ENCODE data around the gene FOXE3.

Gene FOXE3

GRCh38 chr1:47403321-47403910, 12.7 kb upstream of the FOXE3 start:
- H3K27me3 ChIP-seq (ENCODE audit: control insufficient read depth, insufficient read depth, low read length): peaks cover 13% of the 10 kb centered on the region
- H3K36me3 ChIP-seq (ENCODE audit: control insufficient read depth, insufficient read depth, low read length): no peaks in the 10 kb centered on the region
- no peaks in the 10 kb centered on the region for H3K9me3 ChIP-seq (ENCODE audit: control insufficient read depth, insufficient read depth, low read length)
- H3K27ac ChIP-seq (ENCODE audit: low read depth, low read length): no peak overlapping the region
- no peaks in the 10 kb centered on the region for H3K4me1 ChIP-seq (ENCODE audit: control insufficient read depth, insufficient read depth, low read length)
- H3K4me3 ChIP-seq (ENCODE audit: low read depth, low read length): no peak overlapping the region
- no peak overlapping the region for H3K9ac ChIP-seq (ENCODE audit: low read depth, low read length)

DNA sequence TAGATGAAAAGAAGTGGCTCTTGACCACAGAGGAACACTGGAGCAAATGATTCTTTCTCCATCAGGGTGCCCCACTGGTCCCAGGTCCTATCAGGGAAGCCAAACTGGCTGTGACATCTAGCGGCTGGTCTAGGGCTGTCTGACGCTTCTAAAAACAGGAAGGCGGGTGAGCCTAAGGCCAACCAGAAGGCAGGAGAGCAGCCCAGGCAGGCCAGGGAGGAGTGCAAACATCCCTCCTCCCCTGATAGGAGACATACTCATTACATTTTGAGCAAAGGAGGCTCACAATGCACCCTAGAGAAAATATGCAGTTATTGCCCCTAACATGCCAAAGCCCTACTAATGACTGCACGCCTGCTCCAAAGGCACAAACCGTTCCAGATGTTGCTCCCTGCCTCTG, 10.4 kb upstream of the FOXE3 start:
- H3K27me3 ChIP-seq (ENCODE audit: control insufficient read depth, insufficient read depth, low read length): peaks cover 20% of the 10 kb centered on the region
- H3K4me3 ChIP-seq (ENCODE audit: low read depth, low read length): no peak overlapping the region
- no peaks in the 10 kb centered on the region for H3K9me3 ChIP-seq (ENCODE audit: control insufficient read depth, insufficient read depth, low read length)
- no peak overlapping the region for H3K27ac ChIP-seq (ENCODE audit: low read depth, low read length)
- no peak overlapping the region for H3K9ac ChIP-seq (ENCODE audit: low read depth, low read length)
- H3K4me1 ChIP-seq (ENCODE audit: control insufficient read depth, insufficient read depth, low read length): no peaks in the 10 kb centered on the region
- H3K36me3 ChIP-seq (ENCODE audit: control insufficient read depth, insufficient read depth, low read length): no peaks in the 10 kb centered on the region

- no peaks in the 10 kb centered on the region for H3K36me3 ChIP-seq (ENCODE audit: control insufficient read depth, insufficient read depth, low read length)
- no peak overlapping the region for H3K4me3 ChIP-seq (ENCODE audit: low read depth, low read length)
- H3K9me3 ChIP-seq (ENCODE audit: control insufficient read depth, insufficient read depth, low read length): no peaks in the 10 kb centered on the region
- no peak overlapping the region for H3K27ac ChIP-seq (ENCODE audit: low read depth, low read length)
- no peak overlapping the region for H3K9ac ChIP-seq (ENCODE audit: low read depth, low read length)
- H3K27me3 ChIP-seq (ENCODE audit: control insufficient read depth, insufficient read depth, low read length): peaks cover 21% of the 10 kb centered on the region
- H3K4me1 ChIP-seq (ENCODE audit: control insufficient read depth, insufficient read depth, low read length): no peaks in the 10 kb centered on the region
These were observed 9.1 kb upstream of the FOXE3 start for GRCh38 chr1:47406966-47407365.

DNA sequence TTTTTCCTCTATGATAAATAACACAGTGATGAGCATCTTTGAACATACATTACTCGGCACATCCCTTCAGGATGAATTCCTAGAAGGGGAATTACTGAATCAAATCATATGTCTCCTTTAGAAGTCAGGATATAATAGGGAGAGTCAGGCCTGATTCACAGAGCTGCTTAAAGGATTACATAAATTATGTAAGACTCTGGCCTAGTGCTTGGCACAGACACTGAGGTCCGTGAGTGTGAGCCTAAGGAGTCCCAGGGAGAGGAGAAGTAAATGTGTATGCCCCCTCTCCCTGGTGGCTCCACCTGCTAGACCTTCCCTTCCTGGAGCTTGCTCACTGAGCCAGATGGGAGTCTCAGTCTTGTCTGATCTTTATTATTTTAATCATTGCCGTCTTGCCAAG, 8.6 kb upstream of the FOXE3 start:
- Histone ChIP-seq H3K27ac (ENCODE audit: low read depth, low read length) (no peak overlapping the region), H3K9me3 (ENCODE audit: control insufficient read depth, insufficient read depth, low read length) (no peaks in the 10 kb centered on the region), H3K36me3 (ENCODE audit: control insufficient read depth, insufficient read depth, low read length) (no peaks in the 10 kb centered on the region), H3K9ac (ENCODE audit: low read depth, low read length) (no peak overlapping the region), H3K27me3 (ENCODE audit: control insufficient read depth, insufficient read depth, low read length) (peaks cover 21% of the 10 kb centered on the region), H3K4me3 (ENCODE audit: low read depth, low read length) (no peak overlapping the region), H3K4me1 (ENCODE audit: control insufficient read depth, insufficient read depth, low read length) (no peaks in the 10 kb centered on the region)

- no peak overlapping the region for H3K4me3 ChIP-seq (ENCODE audit: low read depth, low read length)
- H3K36me3 ChIP-seq (ENCODE audit: control insufficient read depth, insufficient read depth, low read length): no peaks in the 10 kb centered on the region
- no peak overlapping the region for H3K27ac ChIP-seq (ENCODE audit: low read depth, low read length)
- peaks cover 30% of the 10 kb centered on the region for H3K27me3 ChIP-seq (ENCODE audit: control insufficient read depth, insufficient read depth, low read length)
- H3K9me3 ChIP-seq (ENCODE audit: control insufficient read depth, insufficient read depth, low read length): no peaks in the 10 kb centered on the region
- H3K9ac ChIP-seq (ENCODE audit: low read depth, low read length): no peak overlapping the region
- H3K4me1 ChIP-seq (ENCODE audit: control insufficient read depth, insufficient read depth, low read length): no peaks in the 10 kb centered on the region
These were observed 6.6 kb upstream of the FOXE3 start for GRCh38 chr1:47409311-47410067.

- H3K4me3 ChIP-seq (ENCODE audit: low read depth, low read length): no peak overlapping the region
- no peak overlapping the region for H3K9ac ChIP-seq (ENCODE audit: low read depth, low read length)
- no peak overlapping the region for H3K27ac ChIP-seq (ENCODE audit: low read depth, low read length)
- no peaks in the 10 kb centered on the region for H3K36me3 ChIP-seq (ENCODE audit: control insufficient read depth, insufficient read depth, low read length)
- no peaks in the 10 kb centered on the region for H3K9me3 ChIP-seq (ENCODE audit: control insufficient read depth, insufficient read depth, low read length)
- no peaks in the 10 kb centered on the region for H3K4me1 ChIP-seq (ENCODE audit: control insufficient read depth, insufficient read depth, low read length)
- H3K27me3 ChIP-seq (ENCODE audit: control insufficient read depth, insufficient read depth, low read length): peaks cover 36% of the 10 kb centered on the region
These were observed 6.0 kb upstream of the FOXE3 start for GRCh38 chr1:47410068-47410455.

- Histone ChIP-seq H3K27ac (ENCODE audit: low read depth, low read length) (no peak overlapping the region), H3K36me3 (ENCODE audit: control insufficient read depth, insufficient read depth, low read length) (no peaks in the 10 kb centered on the region), H3K9ac (ENCODE audit: low read depth, low read length) (no peak overlapping the region), H3K4me1 (ENCODE audit: control insufficient read depth, insufficient read depth, low read length) (no peaks in the 10 kb centered on the region), H3K27me3 (ENCODE audit: control insufficient read depth, insufficient read depth, low read length) (peaks cover 50% of the 10 kb centered on the region), H3K9me3 (ENCODE audit: control insufficient read depth, insufficient read depth, low read length) (no peaks in the 10 kb centered on the region), H3K4me3 (ENCODE audit: low read depth, low read length) (no peak overlapping the region)
These were observed 4.6 kb upstream of the FOXE3 start for GRCh38 chr1:47411436-47411835.

GRCh38 chr1:47412437-47412836, 3.6 kb upstream of the FOXE3 start:
- H3K9me3 ChIP-seq (ENCODE audit: control insufficient read depth, insufficient read depth, low read length): no peaks in the 10 kb centered on the region

GRCh38 chr1:47416319-47417169, 459 bp downstream of the FOXE3 start:
- Histone ChIP-seq H3K27me3 (ENCODE audit: control insufficient read depth, insufficient read depth, low read length) (peaks cover 83% of the 10 kb centered on the region), H3K4me1 (ENCODE audit: control insufficient read depth, insufficient read depth, low read length) (no peaks in the 10 kb centered on the region), H3K4me3 (ENCODE audit: low read depth, low read length) (peak overlapping the region; percentile 59), H3K27ac (ENCODE audit: low read depth, low read length) (no peak overlapping the region), H3K36me3 (ENCODE audit: control insufficient read depth, insufficient read depth, low read length) (no peaks in the 10 kb centered on the region), H3K9me3 (ENCODE audit: control insufficient read depth, insufficient read depth, low read length) (no peaks in the 10 kb centered on the region), H3K9ac (ENCODE audit: low read depth, low read length) (no peak overlapping the region)

More at GRCh38 chr1:47412437-47412836, 3.6 kb upstream of the FOXE3 start:
- H3K9ac ChIP-seq (ENCODE audit: low read depth, low read length): no peak overlapping the region
- H3K27me3 ChIP-seq (ENCODE audit: control insufficient read depth, insufficient read depth, low read length): peaks cover 60% of the 10 kb centered on the region
- no peak overlapping the region for H3K4me3 ChIP-seq (ENCODE audit: low read depth, low read length)
- H3K36me3 ChIP-seq (ENCODE audit: control insufficient read depth, insufficient read depth, low read length): no peaks in the 10 kb centered on the region
- H3K27ac ChIP-seq (ENCODE audit: low read depth, low read length): no peak overlapping the region
- no peaks in the 10 kb centered on the region for H3K4me1 ChIP-seq (ENCODE audit: control insufficient read depth, insufficient read depth, low read length)

DNA sequence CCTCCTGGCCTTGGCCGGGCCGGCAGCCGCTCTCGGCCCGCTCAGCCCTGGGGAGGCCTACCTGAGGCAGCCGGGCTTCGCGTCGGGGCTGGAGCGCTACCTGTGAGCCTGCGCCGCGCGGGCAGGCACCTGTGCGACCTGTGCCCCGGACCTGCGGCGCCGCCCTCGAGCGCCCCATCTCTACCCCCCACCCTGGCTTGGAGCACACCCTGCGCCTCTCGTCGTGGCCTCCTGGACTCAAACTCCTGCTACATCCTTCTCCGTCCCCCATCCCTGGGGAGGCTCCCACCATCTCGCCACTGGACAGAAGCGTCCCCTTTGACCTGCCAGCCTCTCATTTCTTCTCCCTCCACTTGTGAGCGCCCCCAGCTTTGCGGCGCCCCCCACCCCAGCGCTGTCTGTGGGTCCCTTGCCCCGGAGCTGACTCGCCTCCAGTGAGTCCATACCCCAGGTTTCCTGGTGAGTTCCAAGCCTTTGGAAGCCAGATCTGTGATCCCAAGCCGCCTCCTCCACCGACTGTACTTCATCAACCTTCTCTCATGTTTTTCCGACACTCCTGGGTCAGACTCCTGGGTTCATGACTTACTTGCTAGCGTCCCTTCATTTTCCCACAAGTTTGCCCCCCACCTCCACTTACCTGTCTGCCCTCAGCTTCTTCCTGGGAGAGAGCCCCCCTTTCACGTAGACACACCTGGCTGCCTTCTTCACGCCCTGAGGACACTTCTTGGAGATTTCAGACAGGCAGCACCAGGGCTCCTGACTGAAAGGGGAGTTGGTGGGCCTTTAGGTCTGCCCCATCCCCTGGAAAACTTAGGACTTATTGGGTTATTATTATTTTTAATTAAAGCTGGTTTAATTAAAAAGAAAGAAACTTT, 1.3 kb downstream of the FOXE3 start:
- peaks cover 86% of the 10 kb centered on the region for H3K27me3 ChIP-seq (ENCODE audit: control insufficient read depth, insufficient read depth, low read length)
- H3K36me3 ChIP-seq (ENCODE audit: control insufficient read depth, insufficient read depth, low read length): no peaks in the 10 kb centered on the region
- H3K9ac ChIP-seq (ENCODE audit: low read depth, low read length): no peak overlapping the region
- no peak overlapping the region for H3K27ac ChIP-seq (ENCODE audit: low read depth, low read length)
- no peaks in the 10 kb centered on the region for H3K9me3 ChIP-seq (ENCODE audit: control insufficient read depth, insufficient read depth, low read length)
- H3K4me3 ChIP-seq (ENCODE audit: low read depth, low read length): no peak overlapping the region; the same call in 1 of the 2 replicates
- no peaks in the 10 kb centered on the region for H3K4me1 ChIP-seq (ENCODE audit: control insufficient read depth, insufficient read depth, low read length)
